NCI-H1092 (cell line): ENCODE results near the gene ZNF83.
"Not testable (repeated sequence)": the region's sequence is repeated elsewhere in the genome, so short reads cannot be mapped to it uniquely, and the experiment has no call there.

ENCODE experiments used
- DNase-seq: peaks from one replicate; lab custom pipeline; 2025; lab: John Stamatoyannopoulos, UW

Gene ZNF83

GRCh38 chr19:52569638-52569999 lies 68.5 kb downstream of the ZNF83 start:
- not testable (repeated sequence) for DNase-seq

- no peak for DNase-seq
Measured at GRCh38 chr19:52567921-52568320, 70.2 kb downstream of the ZNF83 start.

- no peak for DNase-seq
Measured at GRCh38 chr19:52566588-52566987, 71.6 kb downstream of the ZNF83 start.

DNA sequence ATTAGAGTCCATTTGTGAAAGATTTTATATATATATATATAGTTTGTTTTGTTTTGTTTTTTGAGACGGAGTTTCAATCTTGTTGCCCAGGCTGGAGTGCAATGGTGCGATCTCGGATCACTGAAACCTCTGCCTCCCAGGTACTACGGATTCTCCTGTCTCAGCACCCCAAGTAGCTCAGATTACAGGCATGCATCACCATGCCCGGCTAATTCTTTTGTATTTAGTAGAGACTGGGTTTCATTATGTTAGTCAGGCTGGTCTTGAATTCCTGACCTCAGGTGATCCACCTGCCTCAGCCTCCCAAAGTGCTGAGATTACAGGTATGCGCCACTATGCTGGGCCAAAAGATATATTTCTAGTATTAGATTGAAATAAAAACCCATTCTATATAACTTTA lies 72.0 kb downstream of the ZNF83 start:
- no peak for DNase-seq
